GM19240 (cell line): ENCODE data around the gene TMCC1.
"Not testable (repeated sequence)": the region's sequence is repeated elsewhere in the genome, so short reads cannot be mapped to it uniquely, and the experiment has no call there.

Experiments used
- DNase-seq: peaks from one replicate; pipeline ENCODE4 v3.0.0; 2011; ENCODE audit warnings: low spot score; ENCODE audit not compliant: insufficient read length

The TMCC1 gene

DNA sequence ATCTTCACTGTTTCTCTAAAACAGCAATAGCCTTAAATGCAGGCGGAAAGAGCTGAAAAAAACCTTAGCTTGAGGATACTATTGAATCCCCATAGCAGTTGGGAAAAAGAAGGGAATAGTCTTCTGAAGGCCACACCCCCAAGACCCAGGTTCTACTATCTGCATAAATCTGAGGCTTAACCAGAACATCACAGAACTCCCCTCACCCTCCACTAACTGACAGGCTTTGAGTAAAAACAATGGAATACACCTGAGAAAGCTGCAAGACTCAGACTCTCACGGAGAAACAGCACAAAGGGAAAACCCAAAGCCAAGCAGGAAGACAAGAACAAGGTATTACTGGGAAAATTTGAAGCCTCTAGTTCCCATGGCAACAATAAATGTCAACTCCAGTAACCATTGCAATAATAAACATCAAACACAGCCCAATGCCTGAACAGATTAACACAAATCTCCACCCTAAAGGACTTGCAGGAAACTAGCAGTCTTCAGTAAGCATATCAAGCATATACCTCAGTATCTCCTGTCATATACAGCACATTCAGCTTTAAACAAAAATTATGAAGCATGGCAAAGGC is 56.4 kb downstream of the TMCC1 start:
- DNase-seq, result no peak

DNA sequence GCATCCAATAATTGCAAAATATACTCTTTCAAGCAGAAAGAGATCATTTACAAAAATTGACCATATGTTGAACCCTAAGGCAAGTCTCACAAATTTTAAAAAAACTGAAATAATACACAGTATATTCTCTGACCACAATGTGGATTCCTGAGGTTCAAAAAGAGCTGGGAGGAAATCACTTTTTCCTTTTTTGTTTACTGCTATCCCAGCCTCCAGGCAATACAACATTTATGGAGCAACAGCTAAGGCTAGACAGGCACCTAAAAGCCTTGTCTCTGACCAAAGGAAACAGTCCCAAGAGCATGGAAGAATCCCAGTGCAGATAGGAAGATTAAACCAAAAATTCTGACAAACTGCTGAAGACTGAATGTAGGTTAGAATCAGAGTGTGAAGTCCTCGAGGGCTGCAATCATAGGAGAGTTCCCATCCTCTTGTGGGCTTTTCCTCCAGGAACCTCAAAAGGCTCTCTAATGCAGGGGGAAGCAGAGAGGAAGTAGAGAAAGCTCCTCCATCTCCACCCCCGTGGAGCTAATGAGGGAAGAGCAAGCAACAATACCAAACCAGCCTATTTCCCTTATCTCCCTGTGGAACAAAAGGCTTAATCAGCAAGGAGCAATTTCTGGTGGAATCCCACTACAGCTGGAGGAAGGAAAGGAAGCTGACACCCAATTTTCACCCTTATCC is 57.0 kb downstream of the TMCC1 start:
- no peak for DNase-seq

DNA sequence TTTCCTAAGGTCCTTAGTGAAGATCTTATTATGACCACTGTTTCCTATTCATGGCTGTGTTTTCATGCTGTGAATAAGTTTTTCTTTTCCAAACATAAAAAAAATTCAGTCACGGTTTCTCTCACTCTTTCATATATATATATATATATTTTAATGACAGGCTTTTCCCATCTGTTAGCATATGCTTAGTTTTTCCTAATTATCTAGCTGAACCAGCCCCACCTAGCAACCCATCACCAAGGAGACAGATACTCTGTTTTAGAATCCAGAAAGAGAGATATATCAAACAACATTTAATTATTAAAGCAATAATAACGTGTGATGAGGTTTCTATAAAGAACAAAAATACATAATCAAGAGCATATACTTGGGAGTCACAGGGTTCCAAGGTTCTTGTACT is 58.3 kb downstream of the TMCC1 start:
- no peak for DNase-seq

DNA sequence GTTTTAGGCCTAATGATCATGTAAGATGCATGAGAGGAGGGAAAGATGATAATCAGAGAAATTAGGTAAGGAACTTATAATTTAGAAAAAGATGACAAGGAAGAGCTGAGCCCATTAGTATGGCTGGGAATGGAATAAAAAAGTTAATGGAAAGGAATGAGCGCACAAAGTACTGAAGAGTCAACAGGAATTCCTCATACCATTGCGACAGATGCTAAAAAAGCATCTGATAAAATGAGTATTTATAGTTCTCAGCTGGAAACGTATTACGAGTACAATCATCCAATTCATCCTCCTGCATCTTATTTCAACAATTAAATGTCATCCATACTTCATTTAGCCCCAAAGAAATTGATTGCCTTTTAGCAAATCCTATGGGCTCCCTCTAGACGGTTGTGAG is 58.9 kb downstream of the TMCC1 start:
- no peak for DNase-seq

DNA sequence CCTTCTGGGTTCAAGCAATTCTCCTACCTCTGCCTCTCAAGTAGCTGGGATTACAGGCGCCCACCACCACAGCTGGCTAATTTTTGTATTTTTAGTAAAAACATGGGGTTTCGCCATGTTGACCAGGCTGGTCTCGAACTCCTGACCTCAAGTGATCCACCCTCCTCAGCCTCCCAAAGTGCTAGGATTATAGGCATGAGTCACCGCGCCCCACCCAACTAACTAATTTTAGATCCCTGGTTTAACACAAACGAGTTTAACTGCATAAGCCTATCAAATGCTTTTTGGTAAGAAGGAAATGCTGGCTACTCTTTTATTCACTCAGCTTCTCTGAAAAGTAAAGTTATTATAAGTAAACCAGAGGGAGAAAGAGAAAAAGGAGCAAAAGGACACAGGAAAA is 61.6 kb downstream of the TMCC1 start:
- not testable (repeated sequence) for DNase-seq

DNA sequence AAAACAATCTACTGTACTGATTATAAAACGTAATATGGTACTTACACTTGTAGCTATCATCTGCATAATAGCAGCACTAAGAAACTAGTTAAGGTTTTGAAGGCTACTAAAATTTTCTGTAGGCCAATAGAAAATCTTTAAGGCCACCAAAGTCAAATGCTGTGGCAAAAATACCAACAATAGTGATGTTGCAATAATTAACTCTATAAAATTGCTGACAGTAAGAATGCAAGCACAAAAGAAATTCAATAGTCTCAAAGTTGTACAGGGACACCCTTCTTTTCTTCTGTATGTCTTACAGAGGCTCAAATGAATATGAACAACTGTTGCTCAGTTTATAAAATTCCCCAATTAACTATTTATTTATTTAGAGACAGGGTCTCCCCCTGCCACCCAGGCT is 62.0 kb downstream of the TMCC1 start:
- no peak for DNase-seq

DNA sequence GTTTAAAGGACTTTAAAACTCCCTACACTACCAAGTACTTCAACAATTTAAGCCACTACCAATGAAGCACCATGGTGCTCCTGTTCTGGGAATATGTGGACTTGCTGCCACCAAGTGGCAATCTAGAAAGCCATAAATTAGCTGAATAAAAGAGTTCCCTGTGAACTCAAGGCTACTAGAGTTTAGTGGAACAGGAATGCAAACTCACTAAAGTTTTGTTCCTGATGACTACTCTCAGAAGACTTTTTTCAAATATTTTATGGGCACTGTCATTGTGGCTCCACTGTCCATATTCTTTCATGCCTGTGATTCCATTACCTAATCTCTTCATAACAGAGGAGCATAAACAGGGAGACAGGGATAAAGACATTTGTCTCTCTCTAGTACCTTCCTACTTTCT is 63.9 kb downstream of the TMCC1 start:
- peak; percentile 3 for DNase-seq

DNA sequence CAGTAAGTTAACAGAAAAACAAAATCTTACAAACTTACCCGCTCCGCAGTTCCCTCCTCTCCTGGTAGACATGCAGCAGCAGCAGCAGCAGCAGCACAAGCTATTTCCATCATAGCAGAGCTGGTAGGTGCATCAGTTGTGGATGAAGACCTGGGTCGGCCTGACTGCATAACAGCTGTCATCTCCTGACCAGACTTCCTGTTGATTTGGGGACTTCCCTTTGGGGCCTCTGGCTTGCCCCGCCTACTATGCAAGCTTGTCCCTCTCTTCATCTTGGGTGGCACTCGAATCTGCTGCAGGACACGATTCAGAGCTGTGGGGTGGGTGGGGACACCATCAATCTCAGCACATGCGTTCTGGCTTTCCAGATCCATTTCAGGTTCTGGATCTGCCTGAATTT is 65.7 kb downstream of the TMCC1 start:
- DNase-seq, result peak; percentile 6

DNA sequence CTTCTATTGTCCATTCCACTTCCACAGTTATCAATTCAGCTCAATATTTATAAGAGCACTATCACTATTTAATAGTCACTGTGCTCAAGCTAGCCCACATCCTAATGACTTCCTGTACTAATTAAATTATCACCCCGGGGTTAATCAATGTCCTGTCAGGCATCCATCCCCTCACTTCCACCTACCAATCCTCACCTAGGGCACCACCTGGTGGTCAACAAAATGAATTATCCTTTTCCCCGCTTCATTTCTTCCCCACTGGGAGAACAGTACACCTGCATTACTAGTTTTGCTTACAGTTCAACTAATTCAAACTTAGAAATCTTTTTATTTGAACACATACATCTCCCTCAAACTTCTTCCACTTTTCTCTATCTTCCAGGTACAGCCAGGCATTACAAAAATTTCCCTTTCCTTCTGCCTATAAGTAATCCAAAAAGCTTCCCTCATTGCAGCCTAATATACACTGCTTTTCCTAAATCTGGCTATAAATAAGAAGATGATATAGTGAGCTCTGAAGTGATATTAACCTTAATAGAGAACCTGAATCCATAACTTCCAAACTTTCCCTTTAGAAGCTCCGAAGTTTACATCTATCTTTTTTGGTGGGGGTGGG is 68.5 kb downstream of the TMCC1 start:
- peak; percentile 4 for DNase-seq

DNA sequence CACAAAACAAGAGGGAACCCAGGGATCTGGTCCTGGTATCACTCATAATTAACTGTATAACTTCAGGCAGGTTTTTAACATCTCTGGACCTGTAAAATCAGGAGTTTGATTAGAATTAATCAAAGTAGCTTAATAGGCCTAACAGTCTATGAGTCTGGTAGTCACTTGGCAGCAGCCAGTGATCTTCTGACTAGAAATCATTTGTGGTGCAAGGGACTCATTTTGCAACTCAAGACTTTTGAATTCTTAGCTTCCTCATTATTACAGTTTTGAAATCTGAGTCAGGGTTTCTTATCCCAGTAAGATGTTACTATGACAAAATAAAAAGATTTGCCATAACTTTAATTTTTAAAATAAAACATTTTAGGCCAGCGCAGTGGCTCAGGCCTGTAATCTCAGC is 70.8 kb downstream of the TMCC1 start:
- no peak for DNase-seq

DNA sequence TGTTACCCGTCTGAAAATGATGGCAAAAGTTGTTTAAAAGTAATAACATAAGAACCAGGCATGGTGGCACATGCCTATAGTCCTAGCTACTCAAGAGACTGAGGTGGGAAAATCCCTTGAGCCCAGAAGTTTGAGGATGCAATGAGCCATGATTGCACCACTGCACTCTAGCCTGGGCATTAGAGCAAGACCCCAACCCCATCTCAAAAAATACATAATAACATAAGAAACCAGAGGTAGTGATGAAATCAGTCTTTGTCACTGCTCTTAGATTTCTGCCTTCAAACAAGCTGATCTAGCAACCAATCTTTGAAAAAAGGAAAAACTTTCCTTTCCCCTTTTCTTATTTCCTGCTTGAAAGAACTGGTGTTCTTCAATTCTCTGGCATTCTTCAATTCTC is 71.3 kb downstream of the TMCC1 start:
- no peak for DNase-seq

DNA sequence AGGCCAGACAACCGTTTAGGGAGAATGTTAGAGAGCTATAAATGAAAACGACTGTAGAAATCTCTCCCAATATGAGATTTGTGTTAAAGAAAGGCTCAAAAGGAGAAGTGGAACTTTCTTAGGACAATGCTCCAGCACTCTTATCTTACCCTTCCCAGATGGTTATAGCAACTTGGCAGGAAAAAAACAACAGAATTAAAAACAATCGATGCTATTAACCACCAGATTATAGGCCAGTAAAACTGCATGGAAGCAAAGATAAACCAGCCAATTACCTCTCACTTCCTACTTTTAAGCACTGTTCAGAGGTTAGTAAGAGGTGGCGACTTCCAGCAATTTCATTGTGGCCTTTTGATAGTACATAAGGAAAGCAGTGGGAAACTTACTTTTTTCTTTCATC is 72.9 kb downstream of the TMCC1 start:
- no peak for DNase-seq

DNA sequence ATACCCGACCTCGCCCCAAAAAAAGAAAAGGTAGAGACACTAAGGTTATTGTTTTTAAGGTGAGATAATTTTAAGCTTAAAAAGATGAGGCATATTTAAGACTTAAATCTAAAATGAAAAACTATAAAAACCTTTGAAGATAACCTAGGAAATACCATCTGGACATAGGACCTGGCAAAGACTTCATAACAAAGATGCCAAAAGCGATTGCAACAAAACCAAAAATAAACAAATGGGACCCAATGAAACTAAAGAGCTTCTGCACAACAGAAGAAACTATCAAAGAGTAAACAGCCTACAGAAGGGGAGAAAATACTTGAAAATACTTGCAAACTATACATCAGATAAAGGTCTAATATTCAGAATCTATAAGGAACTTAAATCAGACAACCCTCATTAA is 80.9 kb downstream of the TMCC1 start:
- DNase-seq, result no peak

DNA sequence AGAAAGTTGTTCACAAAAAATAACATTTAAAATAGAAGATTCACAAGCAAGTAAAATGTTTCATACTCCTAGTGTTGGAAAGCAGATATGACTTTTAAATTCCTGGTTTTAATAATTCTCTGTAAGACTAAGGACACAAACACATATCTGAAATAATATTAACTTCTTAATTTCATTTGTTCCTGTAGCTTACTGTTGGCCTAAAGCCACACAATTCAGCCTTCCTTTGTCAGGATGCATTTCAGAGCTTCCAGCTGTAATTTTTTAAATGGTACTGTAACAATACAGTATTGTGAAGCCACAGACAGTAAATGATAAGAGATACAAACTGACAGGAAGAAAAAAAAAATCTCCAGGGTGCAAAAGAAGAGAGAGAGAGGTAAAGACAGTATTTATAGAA is 84.2 kb downstream of the TMCC1 start:
- no peak for DNase-seq

DNA sequence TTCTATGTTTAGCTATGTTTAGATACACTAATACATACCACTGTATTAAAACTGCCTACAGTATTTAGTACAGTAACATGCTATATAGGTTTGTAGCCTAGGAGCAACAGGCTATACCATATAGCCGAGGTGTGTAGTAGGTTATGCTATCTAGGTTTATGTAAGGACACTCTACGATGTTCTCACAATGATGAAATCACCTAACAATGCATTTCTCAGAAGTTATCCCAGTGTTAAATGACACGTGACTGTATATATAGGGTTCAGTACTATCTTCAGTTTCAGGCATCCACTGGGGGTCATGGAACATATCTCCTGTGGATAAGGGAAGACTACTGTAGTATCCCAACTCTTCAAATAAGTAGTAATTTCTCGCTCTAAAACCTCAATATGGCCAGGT is 97.4 kb downstream of the TMCC1 start:
- DNase-seq, result no peak

DNA sequence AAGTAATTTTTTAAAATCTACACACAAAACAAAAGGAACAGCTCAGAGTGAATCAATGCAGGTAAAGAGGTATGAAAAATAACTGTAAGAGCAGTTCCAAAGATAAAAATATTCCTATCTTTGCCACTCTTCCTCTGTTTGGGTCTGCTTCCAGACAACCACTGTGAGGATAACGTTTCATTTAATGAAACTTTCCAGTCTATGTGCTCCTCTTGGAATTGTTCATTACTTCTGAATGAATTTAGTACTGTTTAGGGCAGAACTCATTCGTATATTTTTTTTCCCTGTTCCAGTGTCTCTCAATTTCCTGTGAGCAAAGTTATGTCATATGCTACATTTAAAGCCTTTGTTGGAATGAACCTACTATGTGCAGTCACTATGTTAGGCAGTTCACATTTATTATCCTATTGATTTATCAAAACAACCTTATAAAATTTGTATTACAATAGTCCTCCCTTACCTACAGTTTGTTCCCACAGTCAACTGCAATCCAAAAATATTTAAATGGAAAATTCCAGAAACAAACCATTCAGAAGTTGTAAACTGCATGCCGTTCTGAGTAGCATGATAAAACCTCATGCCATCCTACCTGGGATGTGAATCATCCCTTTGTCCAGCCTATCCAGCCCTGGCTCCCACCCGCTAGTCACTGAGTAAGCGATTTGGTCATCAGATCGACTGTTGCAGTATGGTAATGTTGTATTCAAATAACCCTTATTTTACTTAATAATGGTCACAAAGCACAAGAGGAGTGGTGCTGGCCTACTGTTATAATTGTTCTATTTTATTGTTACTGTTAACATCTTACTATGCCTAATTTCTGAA is 98.1 kb downstream of the TMCC1 start:
- DNase-seq, result no peak

DNA sequence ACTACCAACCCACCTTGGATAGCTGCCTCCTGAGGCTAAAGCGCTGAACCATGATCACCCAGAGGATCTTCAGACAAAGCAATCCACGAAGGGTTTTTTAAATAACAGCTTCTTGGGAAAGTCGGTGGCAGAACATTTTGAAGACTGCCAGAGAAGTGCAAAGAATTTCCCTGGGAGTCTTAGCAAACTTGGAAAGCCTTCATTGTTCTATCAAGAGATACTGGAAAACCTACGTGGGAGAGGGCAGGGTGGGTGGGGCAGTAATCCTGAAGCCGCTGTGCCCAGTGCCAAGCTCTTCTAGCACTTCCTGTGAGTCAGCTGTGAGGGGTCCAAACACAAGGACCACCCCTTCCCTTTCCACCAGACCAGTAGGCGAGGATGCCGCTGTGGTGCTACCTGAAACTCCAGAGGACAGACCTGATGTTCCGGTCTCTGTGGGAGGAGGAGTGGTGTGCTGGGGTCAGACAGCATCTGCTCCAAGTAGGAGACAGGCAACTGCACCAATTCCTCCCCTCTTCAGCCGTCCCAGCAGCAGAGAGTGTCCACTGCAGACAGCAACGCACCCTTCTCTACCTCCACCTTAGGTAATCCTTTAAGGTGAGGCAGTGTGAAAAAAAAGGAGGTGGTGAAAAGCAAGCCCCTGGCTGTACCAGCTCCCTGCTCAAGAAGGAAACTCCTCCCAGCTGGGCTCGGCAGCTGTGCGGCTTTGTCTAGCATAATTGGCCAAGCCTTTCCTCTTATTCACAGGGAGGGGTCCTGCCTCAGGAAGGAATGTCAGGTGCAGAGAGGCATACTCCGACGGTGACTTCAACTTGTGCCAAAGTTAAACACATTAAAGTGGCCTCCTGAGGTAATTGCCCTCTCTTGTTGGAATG is 99.0 kb downstream of the TMCC1 start:
- no peak for DNase-seq

DNA sequence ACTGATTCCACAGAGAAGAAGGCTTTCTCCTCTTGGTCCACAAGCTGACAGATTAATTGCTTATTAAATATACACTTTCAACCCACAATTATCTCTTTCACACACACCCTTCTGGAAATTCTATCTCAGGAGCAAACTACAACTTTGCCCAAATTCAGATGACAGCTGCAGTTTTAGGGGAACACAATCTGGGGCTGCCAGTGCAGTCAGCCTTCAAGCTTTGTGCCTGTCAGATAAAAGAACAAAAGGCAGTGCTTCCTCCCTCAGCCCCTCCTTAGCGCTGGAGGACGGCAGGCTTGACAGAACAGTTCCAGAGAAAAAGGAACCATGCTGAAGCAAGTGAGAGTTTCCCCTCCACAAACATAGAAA is 99.6 kb downstream of the TMCC1 start:
- no peak for DNase-seq

DNA sequence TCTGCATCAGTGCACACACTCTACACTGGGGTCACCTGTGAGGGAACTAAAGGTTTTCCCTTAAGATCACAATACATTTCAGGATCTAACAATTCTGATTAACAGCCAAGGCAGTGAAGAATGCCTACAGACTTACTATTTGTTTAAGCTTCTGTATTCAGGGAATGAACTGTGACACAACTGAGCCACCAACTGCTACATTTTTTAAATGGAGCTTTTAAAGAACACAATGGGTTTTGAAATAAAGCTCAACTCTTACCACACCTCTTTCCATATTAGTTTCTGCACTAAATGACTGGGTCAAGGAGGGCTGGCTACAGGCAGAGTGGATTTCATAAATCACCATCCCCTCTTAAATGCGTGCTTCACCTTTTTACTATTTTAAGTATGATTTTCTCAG is 100.2 kb downstream of the TMCC1 start:
- DNase-seq, result no peak

DNA sequence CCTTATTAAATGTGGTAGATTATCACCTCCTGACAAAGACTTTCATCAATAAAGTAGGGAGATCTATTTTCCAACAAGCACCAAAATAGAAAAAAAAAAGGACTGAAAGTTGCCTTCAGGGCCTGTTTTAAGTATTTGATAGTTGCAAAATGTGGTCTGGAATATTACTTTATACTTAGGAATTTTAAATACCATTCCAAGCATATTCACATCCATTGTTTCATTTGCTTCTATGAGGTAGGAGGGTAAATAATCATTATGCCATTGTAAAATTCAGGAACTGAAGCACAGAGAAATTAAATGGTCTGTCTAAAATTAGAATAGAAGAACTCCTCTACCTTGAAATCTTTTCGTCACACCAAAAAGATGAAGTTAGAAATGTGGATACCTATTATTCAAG is 110.0 kb downstream of the TMCC1 start:
- DNase-seq, result no peak

DNA sequence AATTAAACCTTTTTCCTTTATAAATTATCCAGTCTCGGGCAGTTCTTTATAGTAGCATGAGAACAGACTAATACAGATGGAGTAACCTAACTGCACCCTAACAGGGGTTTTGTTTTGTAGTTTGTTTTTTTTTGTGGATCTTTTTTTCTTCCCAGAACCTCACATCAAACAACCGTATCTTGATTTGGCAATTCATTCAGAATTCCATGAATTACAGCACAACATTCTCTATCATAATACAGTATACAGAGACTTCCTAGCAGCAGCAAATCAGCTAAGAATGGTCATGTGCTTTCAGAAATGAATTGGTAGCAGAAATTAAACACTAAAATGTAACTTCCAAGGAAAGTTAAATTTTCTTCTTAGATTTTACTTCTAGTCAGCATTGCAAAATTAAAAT is 114.6 kb downstream of the TMCC1 start:
- no peak for DNase-seq
